Sciatic nerve (tissue), 2 donors: ENCODE data around the gene GTPBP6. TPM values are rescaled to one million over a fixed set of nuclear protein-coding genes. Genes with fewer than 3 reads are reported as not detected.
"Not testable (repeated sequence)": the region's sequence is repeated elsewhere in the genome, so short reads cannot be mapped to it uniquely, and the experiment has no call there.

Source experiments
- ATAC-seq: fragments of 200-7000 bp; cut with Tn5 transposase; one replicate; pipeline ENCODE4 v1.9.1; 2020; ENCODE audit warnings: mild to moderate bottlenecking, moderate library complexity
- DNase-seq: peaks from one replicate; pipeline ENCODE4 v3.0.0-alpha.2; 2020; ENCODE audit warnings: low spot score
- intact Hi-C: fragments of 100-400 bp; cut with DNase I; formaldehyde crosslinking; loops from one replicate; pipeline ENCODE4 v1.14.2; 2022
- total RNA-seq: library from RNA; stranded (reverse); fragmentation: NEBNext Ultra II Directional; extraction: Animal tissue kit (Norgen Biotek cat#: 25700); gene quantifications from one replicate; pipeline ENCODE4 v1.2.1, GENCODE V29; 2021
- donor health status: DM: no; HTN: no; CAD: no.
- donor health status: DM: no; HTN: no; CAD: no.

GTPBP6 gene
- total RNA-seq, 1 donor from 2014 or later, result 43.1 TPM

- peak; percentile 53 for DNase-seq
- ATAC-seq, intact Hi-C loops: not testable (repeated sequence)
These were observed 38.6 kb downstream of the GTPBP6 start for GRCh38 chrX:279757-280604.

- DNase-seq, result peak; percentile 65
- intact Hi-C loops, result no loop called here
- peak; percentile 72 for ATAC-seq
These were observed 41.9 kb downstream of the GTPBP6 start for GRCh38 chrX:276581-277201.

GRCh38 chrX:275967-276580, 42.5 kb downstream of the GTPBP6 start:
- ATAC-seq (peak; percentile 96), DNase-seq (peak; percentile 81)
- intact Hi-C loops, result no loop called here

GRCh38 chrX:275476-275966, 43.1 kb downstream of the GTPBP6 start:
- DNase-seq, result no peak
- intact Hi-C loops, result no loop called here
- peak; percentile 41 for ATAC-seq

- ATAC-seq (peak; percentile 47), DNase-seq (peak; percentile 60)
- intact Hi-C loops, result no loop called here
These were observed 43.6 kb downstream of the GTPBP6 start for GRCh38 chrX:274904-275475.

- ATAC-seq, result no peak
- peak; percentile 50 for DNase-seq
- intact Hi-C loops, result no loop called here
These were observed 47.7 kb downstream of the GTPBP6 start for GRCh38 chrX:270848-271367.

- no peak for ATAC-seq
These were observed 50.8 kb downstream of the GTPBP6 start for GRCh38 chrX:267771-268261.

GRCh38 chrX:265502-265901, 53.1 kb downstream of the GTPBP6 start:
- ATAC-seq (no peak), DNase-seq (no peak)
- intact Hi-C loops, result no loop called here

More at GRCh38 chrX:267771-268261, 50.8 kb downstream of the GTPBP6 start:
- intact Hi-C loops, result no loop called here
- peak; percentile 48 for DNase-seq

- ATAC-seq (no peak), DNase-seq (no peak)
- intact Hi-C loops, result no loop called here
These were observed 53.8 kb downstream of the GTPBP6 start for GRCh38 chrX:264634-265455.

- ATAC-seq, DNase-seq: not testable (repeated sequence)
These were observed 54.6 kb downstream of the GTPBP6 start for GRCh38 chrX:264006-264405.

GRCh38 chrX:262381-262909, 56.2 kb downstream of the GTPBP6 start:
- ATAC-seq, result no peak

More at GRCh38 chrX:264006-264405, 54.6 kb downstream of the GTPBP6 start:
- intact Hi-C loops, result not testable (repeated sequence)

GRCh38 chrX:261919-262352, 56.7 kb downstream of the GTPBP6 start:
- DNase-seq (no peak), ATAC-seq (no peak)
- intact Hi-C loops, result no loop called here

More at GRCh38 chrX:262381-262909, 56.2 kb downstream of the GTPBP6 start:
- no peak for DNase-seq
- intact Hi-C loops, result no loop called here

- DNase-seq (no peak), ATAC-seq (no peak)
- intact Hi-C loops, result no loop called here
These were observed 57.3 kb downstream of the GTPBP6 start for GRCh38 chrX:261167-261918.

- DNase-seq, result no peak
- ATAC-seq, result no peak
- intact Hi-C loops, result no loop called here
These were observed 58.8 kb downstream of the GTPBP6 start for GRCh38 chrX:259692-260355.

GRCh38 chrX:258291-259040, 60.1 kb downstream of the GTPBP6 start:
- no peak for DNase-seq
- intact Hi-C loops, result no loop called here
- ATAC-seq, result no peak
